Measurements from ENCODE around the gene SENP3. TPM values are rescaled to one million over a fixed set of nuclear protein-coding genes. Genes with fewer than 3 reads are reported as not detected.

Gene SENP3
- total and polyA plus RNA-seq, 2 of the 4 experiments (the other 2 are of a cell fraction): 82.4 to 120 TPM

DNA sequence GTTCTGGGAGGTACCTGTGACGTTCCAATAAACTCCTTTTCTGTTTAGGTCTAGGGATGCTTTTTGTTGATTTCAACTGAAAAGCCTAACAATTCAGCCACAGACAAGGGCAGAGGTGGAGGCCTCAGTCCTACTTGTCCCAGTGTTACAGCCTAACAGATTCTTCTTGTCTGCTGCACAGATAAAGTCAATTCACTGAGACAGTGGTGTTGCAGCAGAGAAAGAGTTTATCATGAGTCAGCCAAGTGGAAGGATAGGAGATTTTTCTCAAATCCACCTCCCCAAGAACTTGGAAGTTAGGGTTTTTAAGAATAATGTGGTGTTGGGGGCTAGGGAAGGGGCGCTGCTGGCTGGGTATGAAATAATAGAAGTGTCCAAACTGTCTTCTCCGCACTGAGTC, 23.7 kb upstream of the SENP3 start:
- no peak overlapping the region for H2BK15ac ChIP-seq (ENCODE audit: low read depth, low read length)
- no peak overlapping the region for H2BK5ac ChIP-seq (ENCODE audit: low read depth, low read length, poor library complexity, severe bottlenecking)
- BruUV-seq (replicated peaks): no TSS peak
- ChIA-PET POLR2A (ENCODE audit: unreplicated experiment) (no interaction called here), CTCF (no interaction called here)
- H3K9me1 ChIP-seq (ENCODE audit: insufficient read depth, low read length): no peaks in the 10 kb centered on the region
- no peak overlapping the region for H3K4me3 ChIP-seq (ENCODE audit: insufficient read depth, low read depth, low read length)
- H3K4me1 ChIP-seq (ENCODE audit: control insufficient read depth, insufficient read depth, low read length): no peaks in the 10 kb centered on the region
- H3K14ac ChIP-seq (replicated peaks; ENCODE audit: low read depth, low read length): no peak overlapping the region
- peaks cover 16% of the 10 kb centered on the region for H3K9me3 ChIP-seq (ENCODE audit: control insufficient read depth, insufficient read depth, low read length)
- no peaks in the 10 kb centered on the region for H4K20me1 ChIP-seq (ENCODE audit: insufficient read depth, low read length)
- H3K4ac ChIP-seq (ENCODE audit: low read depth, low read length): no peak overlapping the region
- H2AFZ ChIP-seq (replicated peaks; ENCODE audit: low read length, poor library complexity): no peak overlapping the region
- no peak overlapping the region for H4K5ac ChIP-seq (ENCODE audit: low read depth, low read length)
- no CpG with 5 or more reads among the region's 3 CpGs for WGBS, 2 experiments (ENCODE audit: extremely low coverage in 2 of 2, insufficient read length in 1 of 2)
- no peak overlapping the region for H3K18ac ChIP-seq (ENCODE audit: low read depth, low read length)
- H3K9ac ChIP-seq (ENCODE audit: low read depth, low read length): no peak overlapping the region
- no peaks in the 10 kb centered on the region for H3K79me1 ChIP-seq (ENCODE audit: low read depth in 1 of 2, low read length in 2 of 2)
- TF ChIP-seq RFX5 (IDR thresholded peaks at IDR 0.05; ENCODE audit: low read depth, low read length) (no peak), SMC3 (IDR thresholded peaks at IDR 0.05; ENCODE audit: low read depth, low read length) (no peak), CEBPB (IDR thresholded peaks at IDR 0.05; ENCODE audit: low read depth, low read length) (no peak), NFE2L2 (IDR thresholded peaks at IDR 0.05; ENCODE audit: low read depth, low read length) (no peak), MAZ (IDR thresholded peaks at IDR 0.05; ENCODE audit: borderline replicate concordance, low read depth, low read length) (no peak), BHLHE40 (IDR thresholded peaks at IDR 0.05; ENCODE audit: low read depth, low read length) (no peak), POLR2A (IDR thresholded peaks at IDR 0.05; ENCODE audit: low read depth, low read length) (no peak)
- TF ChIP-seq, protein P1, sequence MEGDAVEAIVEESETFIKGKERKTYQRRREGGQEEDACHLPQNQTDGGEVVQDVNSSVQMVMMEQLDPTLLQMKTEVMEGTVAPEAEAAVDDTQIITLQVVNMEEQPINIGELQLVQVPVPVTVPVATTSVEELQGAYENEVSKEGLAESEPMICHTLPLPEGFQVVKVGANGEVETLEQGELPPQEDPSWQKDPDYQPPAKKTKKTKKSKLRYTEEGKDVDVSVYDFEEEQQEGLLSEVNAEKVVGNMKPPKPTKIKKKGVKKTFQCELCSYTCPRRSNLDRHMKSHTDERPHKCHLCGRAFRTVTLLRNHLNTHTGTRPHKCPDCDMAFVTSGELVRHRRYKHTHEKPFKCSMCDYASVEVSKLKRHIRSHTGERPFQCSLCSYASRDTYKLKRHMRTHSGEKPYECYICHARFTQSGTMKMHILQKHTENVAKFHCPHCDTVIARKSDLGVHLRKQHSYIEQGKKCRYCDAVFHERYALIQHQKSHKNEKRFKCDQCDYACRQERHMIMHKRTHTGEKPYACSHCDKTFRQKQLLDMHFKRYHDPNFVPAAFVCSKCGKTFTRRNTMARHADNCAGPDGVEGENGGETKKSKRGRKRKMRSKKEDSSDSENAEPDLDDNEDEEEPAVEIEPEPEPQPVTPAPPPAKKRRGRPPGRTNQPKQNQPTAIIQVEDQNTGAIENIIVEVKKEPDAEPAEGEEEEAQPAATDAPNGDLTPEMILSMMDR (conservative IDR thresholded peaks at IDR 0.05; ENCODE audit: low read depth, low read length): no peak
- TF ChIP-seq, protein P2, sequence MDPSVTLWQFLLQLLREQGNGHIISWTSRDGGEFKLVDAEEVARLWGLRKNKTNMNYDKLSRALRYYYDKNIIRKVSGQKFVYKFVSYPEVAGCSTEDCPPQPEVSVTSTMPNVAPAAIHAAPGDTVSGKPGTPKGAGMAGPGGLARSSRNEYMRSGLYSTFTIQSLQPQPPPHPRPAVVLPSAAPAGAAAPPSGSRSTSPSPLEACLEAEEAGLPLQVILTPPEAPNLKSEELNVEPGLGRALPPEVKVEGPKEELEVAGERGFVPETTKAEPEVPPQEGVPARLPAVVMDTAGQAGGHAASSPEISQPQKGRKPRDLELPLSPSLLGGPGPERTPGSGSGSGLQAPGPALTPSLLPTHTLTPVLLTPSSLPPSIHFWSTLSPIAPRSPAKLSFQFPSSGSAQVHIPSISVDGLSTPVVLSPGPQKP (IDR thresholded peaks at IDR 0.05; ENCODE audit: borderline replicate concordance, low read depth, low read length): no peak
- H2BK120ac ChIP-seq (ENCODE audit: low read depth, low read length): no peak overlapping the region
- dilution Hi-C loops (cut with HindIII; ENCODE audit: low sequenced_read_pairs, unreplicated experiment): no loop called here
- DNase-seq (no peak), ATAC-seq (ENCODE audit: low read depth) (no peak)
- H2AK9ac ChIP-seq (replicated peaks; ENCODE audit: low read depth, low read length, poor library complexity): no peak overlapping the region
- no peak overlapping the region for H2BK20ac ChIP-seq (ENCODE audit: low read depth, low read length)
- no peak overlapping the region for H3K23ac ChIP-seq (ENCODE audit: low read depth, low read length)
- no peaks in the 10 kb centered on the region for H3K36me3 ChIP-seq (ENCODE audit: control insufficient read depth, insufficient read depth, low read length)
- no peak overlapping the region for H3K56ac ChIP-seq (ENCODE audit: extremely low read depth, insufficient read depth, low read length)
- intact Hi-C loops (cut with micrococcal nuclease): no loop called here
- H3K27ac ChIP-seq (ENCODE audit: insufficient read depth, low read length): no peak overlapping the region
- H3K27me3 ChIP-seq (ENCODE audit: control insufficient read depth, insufficient read depth, low read length): peaks cover 8% of the 10 kb centered on the region
- H2AK5ac ChIP-seq (ENCODE audit: low read depth, low read length): no peak overlapping the region
- no peak overlapping the region for H3K4me2 ChIP-seq (ENCODE audit: low read depth, low read length)
- no peak overlapping the region for H4K91ac ChIP-seq (ENCODE audit: insufficient read depth, low read depth, low read length)
- in situ Hi-C loops (cut with MboI; ENCODE audit: low sequenced_read_pairs): loop anchor here (25.0 kb wide), 1 partner anchor 476 kb away; no protein-coding TSS in a partner anchor
- no peak overlapping the region for H4K8ac ChIP-seq (ENCODE audit: low read depth in 2 of 2, low read length in 2 of 2)

Measured in IMR-90 (cell line).